Retinal pigment epithelial cell (primary cell): ENCODE results near the gene BIK.

Experiments used
- DNase-seq: peaks from one replicate; pipeline ENCODE4 v3.0.0-alpha.2; 2010; ENCODE audit warnings: low read depth
- H3K4me3 ChIP-seq: 2 replicates; pipeline ENCODE4 v1.5.1; 2011; ENCODE audit warnings: mild to moderate bottlenecking, low read length, control low read depth, moderate library complexity
- CTCF ChIP-seq: conservative IDR thresholded peaks from 2 replicates; pipeline ENCODE4 v1.5.1; 2011; ENCODE audit warnings: low read depth, low read length, control low read depth, inconsistent platforms

Gene BIK

GRCh38 chr22:43110444-43110926, at the start of gene BIK:
Gene BIK, plus strand, starts transcription at chr22:43110750. Its CDS starts 13,273 bp downstream, at chr22:43124023.
- peak; percentile 41 for TF ChIP-seq CTCF
- DNase-seq = no peak
- peak within 1 kb of the TSS; percentile 47 for H3K4me3 ChIP-seq

GRCh38 chr22:43066134-43066533, 44.4 kb upstream of the BIK start:
- TF ChIP-seq CTCF = no peak
- no peak for DNase-seq
- H3K4me3 ChIP-seq = no peak overlapping the region

- peak; percentile 56 for DNase-seq
- TF ChIP-seq CTCF = no peak
These were observed 43.6 kb upstream of the BIK start for GRCh38 chr22:43066844-43067385.

GRCh38 chr22:43077121-43077877, 33.3 kb upstream of the BIK start:
- no peak for DNase-seq
- TF ChIP-seq CTCF = no peak
- H3K4me3 ChIP-seq = no peak overlapping the region

More at GRCh38 chr22:43066844-43067385, 43.6 kb upstream of the BIK start:
- no peak overlapping the region for H3K4me3 ChIP-seq

GRCh38 chr22:43078522-43078921, 32.0 kb upstream of the BIK start:
- no peak for TF ChIP-seq CTCF
- no peak for DNase-seq
- H3K4me3 ChIP-seq = no peak overlapping the region

- no peak for TF ChIP-seq CTCF
- DNase-seq = no peak
- no peak overlapping the region for H3K4me3 ChIP-seq
These were observed 30.8 kb upstream of the BIK start for GRCh38 chr22:43079742-43080141.

- H3K4me3 ChIP-seq = no peak overlapping the region
- DNase-seq = peak; percentile 50
These were observed 29.9 kb upstream of the BIK start for GRCh38 chr22:43080616-43081015.

More at GRCh38 chr22:43080616-43081015, 29.9 kb upstream of the BIK start:
- TF ChIP-seq CTCF = no peak
